ENCODE measurements around the gene TM4SF4. TPM values are rescaled to one million over a fixed set of nuclear protein-coding genes. Genes with fewer than 3 reads are reported as not detected.

TM4SF4 gene
- total and polyA plus RNA-seq, 2 donors (not counting 1 experiment from before 2014, with no cell fraction given), result 1.7 TPM

- H4K20me1 ChIP-seq (ENCODE audit: control insufficient read depth, extremely low read depth, insufficient read depth, low read length), result no peaks in the 10 kb centered on the region
- DNase-seq (ENCODE audit: low read depth in 2 of 2), result peak in 1 of 2 donors; percentile 52
- TF ChIP-seq, protein P1, sequence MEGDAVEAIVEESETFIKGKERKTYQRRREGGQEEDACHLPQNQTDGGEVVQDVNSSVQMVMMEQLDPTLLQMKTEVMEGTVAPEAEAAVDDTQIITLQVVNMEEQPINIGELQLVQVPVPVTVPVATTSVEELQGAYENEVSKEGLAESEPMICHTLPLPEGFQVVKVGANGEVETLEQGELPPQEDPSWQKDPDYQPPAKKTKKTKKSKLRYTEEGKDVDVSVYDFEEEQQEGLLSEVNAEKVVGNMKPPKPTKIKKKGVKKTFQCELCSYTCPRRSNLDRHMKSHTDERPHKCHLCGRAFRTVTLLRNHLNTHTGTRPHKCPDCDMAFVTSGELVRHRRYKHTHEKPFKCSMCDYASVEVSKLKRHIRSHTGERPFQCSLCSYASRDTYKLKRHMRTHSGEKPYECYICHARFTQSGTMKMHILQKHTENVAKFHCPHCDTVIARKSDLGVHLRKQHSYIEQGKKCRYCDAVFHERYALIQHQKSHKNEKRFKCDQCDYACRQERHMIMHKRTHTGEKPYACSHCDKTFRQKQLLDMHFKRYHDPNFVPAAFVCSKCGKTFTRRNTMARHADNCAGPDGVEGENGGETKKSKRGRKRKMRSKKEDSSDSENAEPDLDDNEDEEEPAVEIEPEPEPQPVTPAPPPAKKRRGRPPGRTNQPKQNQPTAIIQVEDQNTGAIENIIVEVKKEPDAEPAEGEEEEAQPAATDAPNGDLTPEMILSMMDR (conservative IDR thresholded peaks at IDR 0.05 in 1 of 2, IDR thresholded peaks at IDR 0.05 in 1 of 2; ENCODE audit: low read depth in 1 of 2, low read length in 2 of 2), result no peak
- TF ChIP-seq EZH2 (IDR thresholded peaks at IDR 0.05; ENCODE audit: low read length, missing control alignments), result no peak
- no peaks in the 10 kb centered on the region for H3K79me2 ChIP-seq (ENCODE audit: control insufficient read depth, insufficient read depth, low read length)
- no peak overlapping the region for H2AFZ ChIP-seq (ENCODE audit: low read length)
- H3K4me3 ChIP-seq (replicated peaks in 1 of 4; ENCODE audit: control extremely low read depth in 1 of 4, insufficient read depth in 1 of 4, low read depth in 3 of 4, low read length in 4 of 4), result no peak overlapping the region
- no peaks in the 10 kb centered on the region for H3K27me3 ChIP-seq (ENCODE audit: control insufficient read depth, insufficient read depth, low read length)
- peaks cover 7% of the 10 kb centered on the region for H3K4me1 ChIP-seq (ENCODE audit: control insufficient read depth, extremely low read depth, insufficient read depth, low read length)
- no peaks in the 10 kb centered on the region for H3K9me3 ChIP-seq (ENCODE audit: control insufficient read depth, insufficient read depth, low read depth, low read length)
- no peaks in the 10 kb centered on the region for H3K36me3 ChIP-seq (ENCODE audit: control insufficient read depth, insufficient read depth, low read length)
- H3K9ac ChIP-seq (ENCODE audit: insufficient read depth, low read length), result no peak overlapping the region
- no peak overlapping the region for H3K27ac ChIP-seq (ENCODE audit: insufficient read depth, low read length)
- H3K4me2 ChIP-seq (ENCODE audit: extremely low read depth, insufficient read depth, low read length), result no peak overlapping the region
These were observed 38.3 kb upstream of the TM4SF4 start for GRCh38 chr3:149435996-149436885.

GRCh38 chr3:149437286-149437685 is 37.2 kb upstream of the TM4SF4 start:
- Histone ChIP-seq H4K20me1 (ENCODE audit: control insufficient read depth, extremely low read depth, insufficient read depth, low read length) (no peaks in the 10 kb centered on the region), H2AFZ (ENCODE audit: low read length) (no peak overlapping the region), H3K9ac (ENCODE audit: insufficient read depth, low read length) (no peak overlapping the region), H3K27me3 (ENCODE audit: control insufficient read depth, insufficient read depth, low read length) (no peaks in the 10 kb centered on the region), H3K4me3 (replicated peaks in 1 of 4; ENCODE audit: control extremely low read depth in 1 of 4, insufficient read depth in 1 of 4, low read depth in 3 of 4, low read length in 4 of 4) (no peak overlapping the region), H3K9me3 (ENCODE audit: control insufficient read depth, insufficient read depth, low read depth, low read length) (no peaks in the 10 kb centered on the region), H3K36me3 (ENCODE audit: control insufficient read depth, insufficient read depth, low read length) (no peaks in the 10 kb centered on the region), H3K4me1 (ENCODE audit: control insufficient read depth, extremely low read depth, insufficient read depth, low read length) (peaks cover 14% of the 10 kb centered on the region), H3K27ac (ENCODE audit: insufficient read depth, low read length) (no peak overlapping the region), H3K4me2 (ENCODE audit: extremely low read depth, insufficient read depth, low read length) (no peak overlapping the region), H3K79me2 (ENCODE audit: control insufficient read depth, insufficient read depth, low read length) (no peaks in the 10 kb centered on the region)
- no peak for DNase-seq (ENCODE audit: low read depth in 2 of 2)
- TF ChIP-seq EZH2 (IDR thresholded peaks at IDR 0.05; ENCODE audit: low read length, missing control alignments), result no peak
- TF ChIP-seq, protein P1 (conservative IDR thresholded peaks at IDR 0.05 in 1 of 2, IDR thresholded peaks at IDR 0.05 in 1 of 2; ENCODE audit: low read depth in 1 of 2, low read length in 2 of 2), result no peak

DNA sequence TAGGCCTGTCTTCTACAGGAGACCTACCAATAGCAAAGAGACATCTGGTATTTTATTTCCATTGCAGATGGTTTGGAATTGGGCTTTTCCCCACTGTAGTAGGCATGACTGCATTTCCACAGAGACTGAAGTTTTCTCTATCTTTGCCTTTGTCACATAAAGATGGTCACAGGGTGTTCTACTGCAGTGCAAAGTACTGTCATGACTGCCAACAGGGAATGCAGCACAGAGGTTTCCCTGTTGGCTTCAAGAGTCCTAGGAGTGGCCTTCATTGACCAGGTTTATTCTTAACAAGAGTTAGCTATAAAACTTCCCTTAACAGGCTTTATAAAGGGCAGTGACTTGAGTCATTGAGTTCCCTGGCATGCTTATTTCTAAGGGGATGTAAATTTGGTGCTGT is 36.8 kb upstream of the TM4SF4 start:
- Histone ChIP-seq H3K27me3 (ENCODE audit: control insufficient read depth, insufficient read depth, low read length) (no peaks in the 10 kb centered on the region), H3K4me3 (replicated peaks in 1 of 4; ENCODE audit: control extremely low read depth in 1 of 4, insufficient read depth in 1 of 4, low read depth in 3 of 4, low read length in 4 of 4) (no peak overlapping the region), H2AFZ (ENCODE audit: low read length) (no peak overlapping the region), H3K4me2 (ENCODE audit: extremely low read depth, insufficient read depth, low read length) (no peak overlapping the region), H3K36me3 (ENCODE audit: control insufficient read depth, insufficient read depth, low read length) (no peaks in the 10 kb centered on the region), H3K27ac (ENCODE audit: insufficient read depth, low read length) (no peak overlapping the region), H3K9ac (ENCODE audit: insufficient read depth, low read length) (no peak overlapping the region), H4K20me1 (ENCODE audit: control insufficient read depth, extremely low read depth, insufficient read depth, low read length) (no peaks in the 10 kb centered on the region), H3K9me3 (ENCODE audit: control insufficient read depth, insufficient read depth, low read depth, low read length) (no peaks in the 10 kb centered on the region), H3K4me1 (ENCODE audit: control insufficient read depth, extremely low read depth, insufficient read depth, low read length) (peaks cover 17% of the 10 kb centered on the region), H3K79me2 (ENCODE audit: control insufficient read depth, insufficient read depth, low read length) (no peaks in the 10 kb centered on the region)
- TF ChIP-seq, protein P1 (conservative IDR thresholded peaks at IDR 0.05 in 1 of 2, IDR thresholded peaks at IDR 0.05 in 1 of 2; ENCODE audit: low read depth in 1 of 2, low read length in 2 of 2), result no peak
- no peak for TF ChIP-seq EZH2 (IDR thresholded peaks at IDR 0.05; ENCODE audit: low read length, missing control alignments)
- DNase-seq (ENCODE audit: low read depth in 2 of 2), result no peak
